NCI-H2107 treated with DMSO at 0.1 percent for 48 hours (cell line): Measurements from ENCODE around the gene VPS25.

ENCODE experiments used
- DNase-seq: peaks from one replicate; lab custom pipeline; 2025; ENCODE audit not compliant: unreplicated experiment; lab: John Stamatoyannopoulos, UW

Gene VPS25

DNA sequence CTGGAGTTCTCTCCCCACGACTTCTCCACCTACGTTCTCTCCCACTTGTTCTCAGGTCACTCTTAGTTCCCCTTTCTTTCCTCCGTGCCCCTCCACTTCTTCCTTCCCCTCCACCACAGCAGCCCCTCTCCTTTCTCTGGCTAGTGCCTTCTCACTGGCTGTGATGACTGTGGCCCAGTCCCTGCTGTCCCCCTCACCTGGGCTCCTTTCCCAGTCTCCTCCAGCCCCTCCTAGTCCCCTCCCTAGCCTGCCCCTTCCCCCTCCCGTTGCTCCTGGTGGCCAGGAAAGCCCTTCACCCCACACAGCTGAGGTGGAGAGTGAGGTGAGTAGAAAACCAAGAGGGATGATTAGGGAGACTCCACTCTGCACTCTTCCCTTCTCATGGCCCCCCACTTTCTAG is 21.8 kb downstream of the VPS25 start:
- no peak for DNase-seq

GRCh38 chr17:42795465-42795864 is 22.2 kb downstream of the VPS25 start:
- DNase-seq, result no peak

DNA sequence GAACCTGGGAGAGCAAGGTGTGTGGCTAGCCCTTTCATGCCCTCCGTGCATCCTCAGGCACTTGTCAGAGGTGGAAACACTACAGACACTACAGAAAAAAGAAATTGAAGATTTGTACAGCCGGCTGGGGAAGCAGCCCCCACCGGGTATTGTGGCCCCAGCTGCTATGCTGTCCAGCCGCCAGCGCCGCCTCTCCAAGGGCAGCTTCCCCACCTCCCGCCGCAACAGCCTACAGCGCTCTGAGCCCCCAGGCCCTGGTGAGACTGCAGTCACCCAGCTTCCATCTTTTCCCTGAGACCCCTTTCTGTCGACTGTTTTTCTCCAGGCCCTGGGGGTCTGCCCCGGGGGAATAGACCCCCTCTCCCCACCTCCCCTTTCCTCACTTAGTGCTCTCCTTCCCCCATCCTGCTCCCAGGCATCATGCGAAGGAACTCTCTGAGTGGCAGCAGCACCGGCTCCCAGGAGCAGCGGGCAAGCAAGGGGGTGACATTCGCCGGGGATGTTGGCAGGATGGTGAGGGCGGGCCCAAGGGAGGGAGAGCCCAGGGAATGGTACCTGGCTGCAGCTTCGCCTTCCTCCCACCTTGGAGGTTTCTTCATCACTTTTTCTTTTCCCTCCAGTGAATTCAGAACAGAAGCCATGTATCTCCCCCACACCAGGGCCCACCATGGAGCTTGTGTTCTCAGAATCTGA is 23.0 kb downstream of the VPS25 start:
- no peak for DNase-seq

- no peak for DNase-seq
These were observed 24.1 kb downstream of the VPS25 start for GRCh38 chr17:42797067-42798007.

DNA sequence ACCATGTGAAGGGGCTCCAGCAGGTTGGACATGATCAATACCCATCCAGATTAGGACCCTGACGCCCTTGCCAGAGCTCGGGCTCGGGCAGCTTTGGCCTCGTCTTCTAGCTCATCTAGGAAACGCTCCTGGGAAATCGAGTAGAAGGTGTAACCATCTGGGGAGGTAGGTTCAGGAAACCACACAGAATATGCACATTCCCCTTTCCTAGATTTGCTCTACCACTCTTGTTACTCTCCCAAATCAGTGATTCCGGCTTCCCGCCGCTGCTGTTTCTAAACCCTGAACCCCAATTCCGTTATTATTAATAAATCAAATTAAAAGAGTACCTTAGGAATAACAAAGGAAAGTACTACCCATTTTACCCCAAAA is 24.7 kb downstream of the VPS25 start:
- DNase-seq, result no peak

DNA sequence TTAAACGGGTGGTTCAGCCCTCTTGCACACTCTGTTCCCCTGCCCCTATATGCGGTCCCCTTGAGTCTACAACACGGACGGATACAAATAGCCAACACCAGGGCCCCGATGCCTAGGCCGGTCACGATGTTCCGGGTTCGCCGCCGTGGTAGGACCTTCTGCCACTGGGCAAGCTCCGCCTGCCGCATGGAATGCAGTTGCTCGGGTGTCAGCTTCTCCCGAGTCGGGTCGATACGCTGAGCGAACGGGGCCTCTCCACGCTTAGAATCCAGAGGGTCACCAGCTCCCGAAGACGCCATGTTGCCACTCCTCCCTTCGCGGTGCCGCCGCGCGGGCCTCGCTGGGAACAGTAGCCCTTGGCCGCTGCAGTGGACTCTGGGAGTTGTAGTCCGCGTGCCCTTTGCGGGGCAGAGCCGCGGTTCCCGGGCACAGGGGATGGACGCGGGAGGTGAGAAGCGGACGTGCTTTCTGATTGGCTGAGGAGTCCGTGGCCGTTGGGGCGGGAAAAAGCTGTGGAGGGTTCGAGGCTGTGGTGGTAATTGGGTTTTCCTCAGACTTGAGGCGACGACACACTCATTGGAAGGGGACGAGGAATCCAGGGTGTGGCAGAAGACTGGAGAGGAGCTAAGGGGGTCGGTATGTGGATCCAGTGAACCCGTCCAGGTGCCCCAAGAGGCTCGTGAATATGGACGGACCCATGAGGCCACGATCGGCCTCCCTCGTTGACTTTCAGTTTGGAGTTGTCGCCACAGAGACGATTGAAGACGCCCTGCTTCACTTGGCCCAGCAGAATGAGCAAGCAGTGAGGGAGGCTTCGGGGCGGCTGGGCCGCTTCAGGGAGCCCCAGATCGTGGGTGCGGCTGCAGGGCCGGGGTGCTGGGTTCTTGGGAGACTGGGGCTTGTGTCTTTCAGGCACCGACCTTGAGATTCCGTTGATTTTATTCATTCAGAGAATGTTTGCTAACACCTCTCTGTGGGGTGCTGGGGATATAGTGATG is 25.4 kb downstream of the VPS25 start, which contains the start of the genes CNTD1 and COA3:
CNTD1 (plus strand) TSS at position 479 of the 998 bp plus-strand sequence; CDS start at position 686, 207 bp downstream.
COA3 (minus strand) TSS at position 322 of the 998 bp plus-strand sequence; CDS start at position 299, 23 bp downstream.
- peak; percentile 33 for DNase-seq

DNA sequence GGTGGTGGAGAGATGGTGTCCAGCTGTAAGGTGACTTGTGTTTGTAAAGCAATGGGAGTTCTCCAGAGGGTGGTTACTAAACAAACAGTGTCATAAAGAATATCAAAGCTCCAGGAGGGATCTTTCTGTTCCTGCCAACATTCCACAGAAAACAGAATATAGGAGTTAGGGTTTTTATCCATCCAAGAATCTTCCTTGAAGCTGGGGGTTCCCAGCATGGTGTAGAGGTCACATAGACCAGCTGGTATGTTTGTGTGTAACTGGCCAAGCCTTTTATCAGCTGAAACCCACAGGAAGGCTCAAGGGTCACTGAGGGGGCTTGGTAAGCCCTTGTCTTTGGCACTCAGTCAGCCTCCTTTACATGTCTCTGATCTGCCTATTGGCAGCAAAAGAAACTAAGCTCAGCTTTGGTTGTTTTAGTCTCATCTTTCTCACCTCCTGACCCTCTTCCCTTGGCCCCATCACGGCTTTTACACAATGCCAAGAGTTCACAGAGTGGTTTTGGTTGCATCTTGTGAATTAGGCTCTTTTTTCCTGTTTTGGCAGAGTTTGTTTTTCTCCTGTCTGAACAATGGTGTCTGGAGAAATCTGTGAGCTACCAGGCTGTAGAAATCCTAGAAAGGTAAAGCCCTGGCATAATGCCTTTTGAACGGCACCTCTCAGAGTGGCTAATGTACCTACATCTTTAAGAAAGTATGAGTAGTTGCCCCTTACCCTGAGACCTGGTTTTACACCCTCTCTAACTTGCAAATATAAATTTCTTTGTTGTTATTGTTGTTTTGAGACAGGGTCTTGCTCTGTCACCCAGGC is 30.0 kb downstream of the VPS25 start:
- no peak for DNase-seq

DNA sequence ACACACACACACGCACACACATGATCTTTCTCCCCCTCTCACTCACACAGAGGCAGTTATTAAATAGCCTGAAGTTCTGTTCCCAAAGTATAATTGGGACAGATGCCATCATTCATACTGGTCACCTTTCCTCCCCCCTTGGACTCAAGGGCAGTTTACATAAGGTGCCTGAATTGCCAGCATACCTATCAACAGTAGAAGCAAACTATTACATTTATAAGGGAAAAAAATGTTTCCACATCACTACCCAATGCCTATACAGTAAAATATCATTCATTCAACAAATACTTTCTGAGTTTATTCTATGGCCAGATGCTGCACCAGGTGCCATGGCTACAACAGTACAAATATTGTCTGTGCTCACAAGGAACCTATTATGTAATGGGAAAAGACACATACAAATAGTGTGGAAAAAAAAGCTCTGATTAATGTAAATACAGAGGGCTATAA is 31.7 kb downstream of the VPS25 start:
- DNase-seq, result no peak

GRCh38 chr17:42806249-42806648 is 33.0 kb downstream of the VPS25 start:
- no peak for DNase-seq

GRCh38 chr17:42809250-42809649 is 36.0 kb downstream of the VPS25 start:
- DNase-seq, result no peak

DNA sequence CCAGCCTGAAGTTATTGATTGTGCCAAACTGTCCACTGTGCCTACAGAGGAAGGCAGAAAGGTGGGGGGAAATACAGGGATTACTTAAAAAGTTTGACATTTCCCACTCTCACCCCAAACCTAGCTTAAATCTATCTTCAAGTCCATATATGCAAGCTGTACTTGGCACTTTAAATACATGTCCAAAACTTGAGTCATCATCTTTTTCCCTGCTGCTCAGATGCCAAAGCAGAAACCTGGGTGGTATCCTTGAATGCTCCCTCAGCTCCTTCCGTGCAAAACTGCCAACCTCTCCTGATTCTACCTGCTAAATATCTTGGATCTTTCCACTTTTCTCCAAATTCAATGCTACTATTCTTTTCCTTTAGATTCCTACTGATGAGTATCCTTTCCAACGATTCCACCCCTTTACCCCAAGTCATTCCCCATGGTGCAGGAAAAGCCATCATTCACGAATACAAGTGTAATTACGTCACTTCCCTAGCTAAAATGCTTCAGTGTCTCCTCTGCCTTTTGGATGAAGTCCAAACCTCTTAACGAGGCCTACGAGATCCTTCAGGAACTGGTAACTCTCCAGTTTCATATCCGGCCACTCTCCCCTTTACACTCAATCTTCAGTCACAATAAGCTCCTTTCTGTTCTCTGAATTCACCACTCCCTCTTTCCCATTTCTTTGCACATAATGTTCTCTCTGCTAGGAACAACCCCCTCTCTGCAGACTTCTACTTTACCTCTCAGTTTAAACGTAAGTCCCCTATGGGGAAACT is 41.6 kb downstream of the VPS25 start:
- DNase-seq, result peak; percentile 29

DNA sequence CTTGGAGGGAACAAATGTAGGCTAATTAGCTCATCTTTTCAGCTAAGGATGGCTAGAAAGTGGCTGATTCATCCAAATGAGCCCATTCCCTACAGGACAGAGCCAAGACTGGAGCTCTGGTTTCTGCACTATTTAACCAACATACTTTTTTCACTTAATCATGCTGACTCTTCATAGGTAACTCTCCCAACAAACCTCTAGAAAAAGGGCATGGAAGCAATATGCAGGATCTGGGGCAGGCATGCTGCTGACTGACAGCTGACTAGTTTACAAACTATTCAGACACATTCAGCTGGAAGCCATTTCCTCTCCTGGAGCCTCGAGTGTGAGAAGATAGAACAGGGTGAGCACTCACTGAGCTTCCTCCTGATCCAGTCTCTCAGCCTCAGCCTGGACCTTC is 44.6 kb downstream of the VPS25 start:
- DNase-seq, result no peak

GRCh38 chr17:42818379-42818778 is 45.1 kb downstream of the VPS25 start:
- DNase-seq, result no peak

DNA sequence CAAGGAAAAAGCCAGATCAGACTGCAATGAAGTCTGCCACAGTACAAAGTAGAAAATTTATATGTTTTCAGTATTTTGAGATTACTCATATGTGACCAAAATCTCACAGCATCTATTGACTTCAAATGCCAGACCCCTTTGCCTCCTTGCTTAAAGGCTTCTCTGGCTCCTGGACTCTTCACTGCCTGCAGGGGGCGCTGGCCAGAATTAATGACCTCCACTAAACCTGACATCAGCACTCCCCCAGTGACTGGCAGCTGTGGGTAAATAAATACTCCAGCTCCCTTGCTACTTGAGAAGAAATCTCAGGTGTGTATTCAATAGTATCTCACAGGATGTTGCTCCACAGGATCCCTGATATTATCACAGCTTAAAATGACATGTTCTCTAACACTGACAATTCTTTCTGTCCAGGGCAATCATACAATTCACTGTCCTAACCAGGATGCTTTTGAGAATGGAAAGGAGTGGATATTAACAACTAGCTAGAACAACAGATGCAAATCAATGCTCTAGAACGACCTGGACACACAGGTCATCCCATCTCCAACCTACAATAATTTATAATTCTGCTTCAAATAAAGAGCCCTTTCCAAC is 46.8 kb downstream of the VPS25 start:
- peak; percentile 39 for DNase-seq

- no peak for DNase-seq
These were observed 47.9 kb downstream of the VPS25 start for GRCh38 chr17:42821176-42821575.

DNA sequence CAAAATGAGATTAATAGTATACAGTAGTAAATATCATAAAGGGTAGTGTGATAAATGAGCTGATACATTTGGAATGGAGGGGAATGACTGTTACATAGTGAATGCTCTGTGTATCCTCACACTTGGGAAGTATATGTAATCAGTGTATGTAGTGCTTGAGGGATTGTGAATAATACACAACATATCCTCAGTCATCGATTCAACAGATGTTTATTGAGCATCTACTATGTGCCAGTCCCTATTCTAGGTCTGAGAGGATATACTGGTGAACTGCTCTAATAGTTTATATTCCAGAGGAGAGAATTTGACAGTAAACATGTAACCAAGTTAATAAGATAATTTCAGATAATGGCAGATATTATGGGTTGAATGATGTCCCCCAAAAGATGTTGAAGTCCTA is 54.2 kb downstream of the VPS25 start:
- no peak for DNase-seq
